Activated CD8-positive, alpha-beta T cell treated with anti-CD3 and anti-CD28 coated beads for 36 hours (primary cell): ENCODE measurements around the gene DNAH8. TPM values are rescaled to one million over a fixed set of nuclear protein-coding genes. Genes with fewer than 3 reads are reported as not detected.

Experiments
- ATAC-seq: fragments of 200-7000 bp; cut with Tn5 transposase; one replicate; pipeline ENCODE4 v1.10.0; 2021; ENCODE audit warnings: mild to moderate bottlenecking, moderate library complexity
- CTCF ChIA-PET: fragments of 350-600 bp; sonication (Branson Sonifier 250); formaldehyde crosslinking; loops from one replicate; lab custom pipeline; 2021; ENCODE audit warnings: antibody characterized with exemption; lab: Charles Lee
- POLR2A ChIA-PET: fragments of 350-600 bp; sonication (Branson Sonifier 250); formaldehyde crosslinking; loops from one replicate; lab custom pipeline; 2021; ENCODE audit warnings: antibody characterized with exemption; lab: Charles Lee
- DNase-seq: peaks from one replicate; pipeline ENCODE4 v3.0.0-alpha.2; 2020
- H3K27ac Mint-ChIP-seq: one replicate; pipeline ENCODE4 v1.8.0; 2021; ENCODE audit warnings: mild to moderate bottlenecking, mixed read lengths
- H3K27me3 Mint-ChIP-seq: one replicate; pipeline ENCODE4 v1.8.0; 2021; ENCODE audit warnings: mixed read lengths
- H3K36me3 Mint-ChIP-seq: one replicate; pipeline ENCODE4 v1.8.0; 2021; ENCODE audit warnings: low read depth, mixed read lengths
- H3K4me1 Mint-ChIP-seq: one replicate; pipeline ENCODE4 v1.8.0; 2021; ENCODE audit warnings: low read depth, mixed read lengths
- H3K4me3 Mint-ChIP-seq: one replicate; pipeline ENCODE4 v1.8.0; 2021; ENCODE audit warnings: mild to moderate bottlenecking, moderate library complexity, mixed read lengths
- H3K9me3 Mint-ChIP-seq: one replicate; pipeline ENCODE4 v1.8.0; 2021; ENCODE audit warnings: mixed read lengths
- intact Hi-C: fragments of 100-400 bp; cut with micrococcal nuclease; formaldehyde crosslinking; loops from one replicate; pipeline ENCODE4 v1.10.0; 2022
- total RNA-seq, 2 experiments: library from RNA; stranded (reverse); gene quantifications; one replicate each; pipeline ENCODE4 v1.2.3, GENCODE V29; 2021
- TF ChIP-seq, protein P1 (sequence below): fragments of 200-600 bp; IDR thresholded peaks from one replicate; pipeline ENCODE4 v1.8.0; 2022; ENCODE audit warnings: antibody characterized with exemption, mild to moderate bottlenecking

DNAH8 gene
- total RNA-seq, 2 experiments from 2014 or later: not detected

DNA sequence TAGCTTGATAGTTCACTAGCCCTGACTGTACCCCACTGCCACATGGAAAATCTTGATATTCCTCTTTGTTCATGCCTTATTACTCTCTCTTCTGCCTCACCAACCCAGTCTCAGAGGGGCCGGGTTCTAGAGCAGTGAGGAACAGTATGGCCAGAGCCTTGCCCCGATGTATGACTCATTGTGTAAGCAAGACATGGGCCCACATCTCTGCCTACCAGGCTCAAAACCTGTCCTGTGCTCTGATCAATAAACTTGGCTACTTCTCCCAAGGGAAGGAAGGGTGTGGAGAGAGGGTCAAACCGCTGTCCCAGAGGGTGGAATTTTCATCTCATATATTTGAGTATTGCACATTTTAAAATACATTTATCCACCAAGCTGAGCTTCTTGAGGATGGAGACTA lies 91.7 kb downstream of the DNAH8 start:
- Mint-ChIP-seq H3K4me3 (no peak overlapping the region), H3K27me3 (peaks cover 33% of the 10 kb centered on the region), H3K9me3 (no peaks in the 10 kb centered on the region), H3K36me3 (no peaks in the 10 kb centered on the region), H3K4me1 (no peaks in the 10 kb centered on the region), H3K27ac (no peak overlapping the region)
- TF ChIP-seq, protein P1, sequence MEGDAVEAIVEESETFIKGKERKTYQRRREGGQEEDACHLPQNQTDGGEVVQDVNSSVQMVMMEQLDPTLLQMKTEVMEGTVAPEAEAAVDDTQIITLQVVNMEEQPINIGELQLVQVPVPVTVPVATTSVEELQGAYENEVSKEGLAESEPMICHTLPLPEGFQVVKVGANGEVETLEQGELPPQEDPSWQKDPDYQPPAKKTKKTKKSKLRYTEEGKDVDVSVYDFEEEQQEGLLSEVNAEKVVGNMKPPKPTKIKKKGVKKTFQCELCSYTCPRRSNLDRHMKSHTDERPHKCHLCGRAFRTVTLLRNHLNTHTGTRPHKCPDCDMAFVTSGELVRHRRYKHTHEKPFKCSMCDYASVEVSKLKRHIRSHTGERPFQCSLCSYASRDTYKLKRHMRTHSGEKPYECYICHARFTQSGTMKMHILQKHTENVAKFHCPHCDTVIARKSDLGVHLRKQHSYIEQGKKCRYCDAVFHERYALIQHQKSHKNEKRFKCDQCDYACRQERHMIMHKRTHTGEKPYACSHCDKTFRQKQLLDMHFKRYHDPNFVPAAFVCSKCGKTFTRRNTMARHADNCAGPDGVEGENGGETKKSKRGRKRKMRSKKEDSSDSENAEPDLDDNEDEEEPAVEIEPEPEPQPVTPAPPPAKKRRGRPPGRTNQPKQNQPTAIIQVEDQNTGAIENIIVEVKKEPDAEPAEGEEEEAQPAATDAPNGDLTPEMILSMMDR: no peak
- CTCF ChIA-PET: no interaction called here
- DNase-seq: no peak
- POLR2A ChIA-PET: no interaction called here
- intact Hi-C loops: no loop called here
- no peak for ATAC-seq

DNA sequence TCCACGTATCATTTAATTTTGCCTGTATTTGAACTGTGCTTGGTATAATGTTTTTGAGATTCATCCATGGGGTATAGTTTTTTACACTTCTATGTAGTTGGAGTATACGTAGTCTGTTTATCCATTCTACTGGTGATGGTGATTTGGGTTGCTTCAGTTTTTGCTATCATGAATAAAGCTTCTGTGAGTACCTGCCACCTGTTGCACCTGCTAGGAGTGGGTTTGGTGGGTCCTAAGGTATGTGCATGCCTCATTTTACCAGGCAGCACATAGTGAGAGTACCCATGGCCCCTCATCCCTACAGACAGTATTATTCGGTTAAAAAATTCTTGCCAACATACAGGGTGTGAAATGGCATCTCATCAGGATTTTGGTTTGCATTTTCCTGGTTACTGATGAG lies 92.9 kb downstream of the DNAH8 start:
- H3K36me3 Mint-ChIP-seq: no peaks in the 10 kb centered on the region
- CTCF ChIA-PET: no interaction called here

DNA sequence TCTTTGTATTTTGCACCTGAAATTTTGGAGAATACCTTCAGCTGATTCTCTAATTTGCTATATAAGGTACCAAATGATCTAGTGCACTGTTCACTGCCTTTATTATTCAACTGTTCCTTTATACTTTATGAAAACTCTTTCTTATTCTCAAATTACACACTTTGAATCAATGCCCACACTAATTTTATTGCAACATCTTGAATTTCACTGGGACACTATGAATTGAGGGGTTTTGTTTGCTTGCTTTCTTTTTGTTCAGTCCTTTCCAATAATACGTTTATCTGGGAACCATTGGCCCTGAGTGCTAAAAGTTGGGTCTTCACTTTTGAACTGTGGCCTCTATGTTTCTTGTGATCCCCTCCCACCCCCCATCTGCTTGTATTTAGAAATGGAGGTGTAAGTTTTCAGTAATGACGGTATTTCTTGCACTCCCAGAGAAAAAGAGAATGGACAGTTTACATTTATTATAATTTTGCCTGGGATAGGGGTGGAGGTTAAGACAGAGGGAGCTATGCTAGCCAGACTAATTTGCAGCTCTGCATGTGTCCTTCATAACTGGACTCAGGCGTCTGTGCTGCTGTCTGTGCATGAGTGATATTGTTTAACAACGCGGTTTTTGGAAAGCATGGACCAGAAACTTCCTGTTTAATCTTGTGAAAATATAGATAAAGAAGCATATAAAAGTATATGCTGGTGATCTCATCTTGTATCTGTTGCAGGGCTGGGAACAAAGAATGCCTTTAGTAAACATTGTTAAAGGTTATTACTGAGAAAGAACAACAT lies 98.1 kb downstream of the DNAH8 start:
- TF ChIP-seq, protein P1: no peak
- Mint-ChIP-seq H3K4me1 (no peaks in the 10 kb centered on the region), H3K36me3 (no peaks in the 10 kb centered on the region), H3K27me3 (peaks cover 36% of the 10 kb centered on the region), H3K27ac (no peak overlapping the region), H3K9me3 (no peaks in the 10 kb centered on the region), H3K4me3 (no peak overlapping the region)
- CTCF ChIA-PET: interaction anchor here (1.1 kb wide), 1 partner anchor 359 kb away, joined by 3 read pairs; no protein-coding TSS in a partner anchor
- intact Hi-C loops: no loop called here
- no peak for DNase-seq
- POLR2A ChIA-PET: no interaction called here
- ATAC-seq: no peak

More for the DNA sequence above, 92.9 kb downstream of the DNAH8 start:
- DNase-seq (no peak), ATAC-seq (no peak)
- H3K27me3 Mint-ChIP-seq: peaks cover 34% of the 10 kb centered on the region
- no peak overlapping the region for H3K27ac Mint-ChIP-seq
- TF ChIP-seq, protein P1: no peak
- intact Hi-C loops: no loop called here
- no peaks in the 10 kb centered on the region for H3K4me1 Mint-ChIP-seq
- POLR2A ChIA-PET: no interaction called here
- no peak overlapping the region for H3K4me3 Mint-ChIP-seq
- no peaks in the 10 kb centered on the region for H3K9me3 Mint-ChIP-seq

DNA sequence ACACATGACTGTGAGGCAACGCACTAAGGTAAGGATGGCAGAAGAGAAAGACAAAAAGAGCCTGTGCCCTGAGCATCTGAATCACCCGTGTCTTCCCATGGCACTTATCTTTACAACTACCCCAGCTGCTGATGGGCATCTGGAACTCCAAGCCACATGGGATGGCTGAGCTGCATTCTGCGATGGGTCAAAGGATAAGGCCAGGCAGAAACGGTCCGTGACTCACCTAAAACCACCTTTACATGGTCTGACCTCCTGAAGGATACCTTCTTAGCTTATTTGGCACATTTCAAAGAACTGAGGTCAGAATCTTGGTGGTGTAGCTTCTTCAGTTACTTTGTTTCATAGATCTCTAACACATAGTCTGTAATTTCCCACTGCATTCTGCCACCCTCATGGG lies 99.7 kb downstream of the DNAH8 start:
- no peak for DNase-seq
- POLR2A ChIA-PET: no interaction called here
- Mint-ChIP-seq H3K27ac (no peak overlapping the region), H3K4me1 (no peaks in the 10 kb centered on the region), H3K9me3 (no peaks in the 10 kb centered on the region), H3K36me3 (no peaks in the 10 kb centered on the region), H3K27me3 (peaks cover 37% of the 10 kb centered on the region), H3K4me3 (no peak overlapping the region)
- intact Hi-C loops: no loop called here
- TF ChIP-seq, protein P1: no peak
- ATAC-seq: no peak
- CTCF ChIA-PET: interaction anchor here (1.1 kb wide), 1 partner anchor 361 kb away, joined by 3 read pairs; no protein-coding TSS in a partner anchor

DNA sequence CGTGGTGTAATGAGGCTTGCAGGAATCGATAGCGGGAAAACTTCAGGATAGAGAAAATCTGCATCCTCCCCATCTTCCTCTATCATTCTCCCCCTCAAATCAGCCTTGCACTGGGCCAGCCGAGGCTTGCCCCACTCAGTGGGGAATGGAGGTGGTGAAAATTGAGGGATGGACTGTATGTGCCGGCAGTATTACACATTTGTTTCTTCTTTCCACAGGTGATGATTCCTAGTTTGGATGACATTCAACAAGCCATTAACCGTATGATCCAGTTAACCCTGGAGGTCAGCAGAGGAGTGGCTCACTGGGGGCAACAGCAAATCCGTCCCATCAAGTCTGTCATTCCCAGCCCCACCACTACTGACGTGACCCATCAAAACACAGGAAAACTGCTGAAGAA lies 100.1 kb downstream of the DNAH8 start:
- H3K27me3 Mint-ChIP-seq: peaks cover 38% of the 10 kb centered on the region
- POLR2A ChIA-PET: no interaction called here

More for the DNA sequence above, 100.1 kb downstream of the DNAH8 start:
- H3K27ac Mint-ChIP-seq: no peak overlapping the region
- intact Hi-C loops: no loop called here
- H3K9me3 Mint-ChIP-seq: no peaks in the 10 kb centered on the region
- CTCF ChIA-PET: no interaction called here
- H3K4me3 Mint-ChIP-seq: no peak overlapping the region
- TF ChIP-seq, protein P1: no peak
- no peak for DNase-seq
- H3K36me3 Mint-ChIP-seq: no peaks in the 10 kb centered on the region
- H3K4me1 Mint-ChIP-seq: no peaks in the 10 kb centered on the region
- ATAC-seq: no peak
